ENCODE results near the gene FAM3B.

FAM3B gene

GRCh38 chr21:41393876-41394465 is 77.4 kb downstream of the FAM3B start:
- no peak for DNase-seq (ENCODE audit: low read depth in 2 of 3, low spot score in 2 of 3)

GRCh38 chr21:41396558-41397075 is 80.0 kb downstream of the FAM3B start:
- no peak for DNase-seq (ENCODE audit: low read depth in 2 of 3, low spot score in 2 of 3)

GRCh38 chr21:41397471-41397891 is 80.9 kb downstream of the FAM3B start:
- DNase-seq (ENCODE audit: low read depth in 2 of 3, low spot score in 2 of 3), result no peak

GRCh38 chr21:41398251-41398650 is 81.7 kb downstream of the FAM3B start:
- DNase-seq (ENCODE audit: low read depth in 2 of 3, low spot score in 2 of 3), result no peak

GRCh38 chr21:41398831-41399230 is 82.2 kb downstream of the FAM3B start:
- no peak for DNase-seq (ENCODE audit: low read depth in 2 of 3, low spot score in 2 of 3)

- DNase-seq (ENCODE audit: low read depth in 2 of 3, low spot score in 2 of 3), result no peak
Observed at GRCh38 chr21:41399246-41399800, 82.7 kb downstream of the FAM3B start.

- DNase-seq (ENCODE audit: low read depth in 2 of 3, low spot score in 2 of 3), result no peak
Observed at GRCh38 chr21:41402231-41402630, 85.6 kb downstream of the FAM3B start.

GRCh38 chr21:41402796-41403195 is 86.2 kb downstream of the FAM3B start:
- DNase-seq (ENCODE audit: low read depth in 2 of 3, low spot score in 2 of 3), result no peak

- DNase-seq (ENCODE audit: low read depth in 2 of 3, low spot score in 2 of 3), result no peak
Observed at GRCh38 chr21:41403331-41403730, 86.7 kb downstream of the FAM3B start.

GRCh38 chr21:41403966-41404365 is 87.4 kb downstream of the FAM3B start:
- DNase-seq (ENCODE audit: low read depth in 2 of 3, low spot score in 2 of 3), result no peak

- no peak for DNase-seq (ENCODE audit: low read depth in 2 of 3, low spot score in 2 of 3)
Observed at GRCh38 chr21:41405321-41405720, 88.7 kb downstream of the FAM3B start.

- DNase-seq (ENCODE audit: low read depth in 2 of 3, low spot score in 2 of 3), result no peak
Observed at GRCh38 chr21:41406340-41406739, 89.7 kb downstream of the FAM3B start.
